Measurements from ENCODE around the gene LEF1. TPM values are rescaled to one million over a fixed set of nuclear protein-coding genes. Genes with fewer than 3 reads are reported as not detected.

The LEF1 gene
- total RNA-seq, 1 experiment from 2014 or later, result 0.28 TPM

- Histone ChIP-seq H3K4me3 (ENCODE audit: insufficient read depth, low read depth, low read length) (no peak overlapping the region), H3K27me3 (ENCODE audit: control insufficient read depth, insufficient read depth, low read length) (no peaks in the 10 kb centered on the region; the same call in 1 of the 2 replicates), H3K36me3 (replicated peaks; ENCODE audit: control insufficient read depth, insufficient read depth, low read length) (no peaks in the 10 kb centered on the region)
- no peak for DNase-seq
Observed at GRCh38 chr4:108148316-108148715, 20.4 kb downstream of the LEF1 start.

- DNase-seq, result peak; percentile 39
- Histone ChIP-seq H3K27me3 (ENCODE audit: control insufficient read depth, insufficient read depth, low read length) (no peaks in the 10 kb centered on the region; the same call in 1 of the 2 replicates), H3K4me3 (ENCODE audit: insufficient read depth, low read depth, low read length) (no peak overlapping the region), H3K36me3 (replicated peaks; ENCODE audit: control insufficient read depth, insufficient read depth, low read length) (no peaks in the 10 kb centered on the region)
Observed at GRCh38 chr4:108146819-108147218, 21.9 kb downstream of the LEF1 start.

GRCh38 chr4:108146336-108146735 lies 22.4 kb downstream of the LEF1 start:
- Histone ChIP-seq H3K36me3 (replicated peaks; ENCODE audit: control insufficient read depth, insufficient read depth, low read length) (no peaks in the 10 kb centered on the region), H3K4me3 (ENCODE audit: insufficient read depth, low read depth, low read length) (no peak overlapping the region), H3K27me3 (ENCODE audit: control insufficient read depth, insufficient read depth, low read length) (no peaks in the 10 kb centered on the region; the same call in 1 of the 2 replicates)
- no peak for DNase-seq

GRCh38 chr4:108144451-108144850 lies 24.3 kb downstream of the LEF1 start:
- Histone ChIP-seq H3K4me3 (ENCODE audit: insufficient read depth, low read depth, low read length) (no peak overlapping the region), H3K27me3 (ENCODE audit: control insufficient read depth, insufficient read depth, low read length) (no peaks in the 10 kb centered on the region; the same call in 1 of the 2 replicates), H3K36me3 (replicated peaks; ENCODE audit: control insufficient read depth, insufficient read depth, low read length) (no peaks in the 10 kb centered on the region)
- DNase-seq, result no peak

GRCh38 chr4:108143515-108143914 lies 25.2 kb downstream of the LEF1 start:
- Histone ChIP-seq H3K27me3 (ENCODE audit: control insufficient read depth, insufficient read depth, low read length) (no peaks in the 10 kb centered on the region; the same call in 1 of the 2 replicates), H3K4me3 (ENCODE audit: insufficient read depth, low read depth, low read length) (no peak overlapping the region), H3K36me3 (replicated peaks; ENCODE audit: control insufficient read depth, insufficient read depth, low read length) (no peaks in the 10 kb centered on the region)
- DNase-seq, result peak; percentile 23

GRCh38 chr4:108142870-108143269 lies 25.9 kb downstream of the LEF1 start:
- no peaks in the 10 kb centered on the region for H3K27me3 ChIP-seq (ENCODE audit: control insufficient read depth, insufficient read depth, low read length)
- no peak overlapping the region for H3K4me3 ChIP-seq (ENCODE audit: insufficient read depth, low read depth, low read length)
- H3K36me3 ChIP-seq (replicated peaks; ENCODE audit: control insufficient read depth, insufficient read depth, low read length), result no peaks in the 10 kb centered on the region
- DNase-seq, result no peak

- DNase-seq, result no peak
- no peaks in the 10 kb centered on the region for H3K36me3 ChIP-seq (replicated peaks; ENCODE audit: control insufficient read depth, insufficient read depth, low read length)
- no peaks in the 10 kb centered on the region for H3K27me3 ChIP-seq (ENCODE audit: control insufficient read depth, insufficient read depth, low read length)
- no peak overlapping the region for H3K4me3 ChIP-seq (ENCODE audit: insufficient read depth, low read depth, low read length)
Observed at GRCh38 chr4:108141213-108141950, 27.4 kb downstream of the LEF1 start.

- Histone ChIP-seq H3K4me3 (ENCODE audit: insufficient read depth, low read depth, low read length) (no peak overlapping the region), H3K36me3 (replicated peaks; ENCODE audit: control insufficient read depth, insufficient read depth, low read length) (no peaks in the 10 kb centered on the region), H3K27me3 (ENCODE audit: control insufficient read depth, insufficient read depth, low read length) (no peaks in the 10 kb centered on the region)
- no peak for DNase-seq
Observed at GRCh38 chr4:108140328-108140727, 28.4 kb downstream of the LEF1 start.

- DNase-seq, result no peak
- H3K36me3 ChIP-seq (replicated peaks; ENCODE audit: control insufficient read depth, insufficient read depth, low read length), result no peaks in the 10 kb centered on the region
- no peaks in the 10 kb centered on the region for H3K27me3 ChIP-seq (ENCODE audit: control insufficient read depth, insufficient read depth, low read length)
- no peak overlapping the region for H3K4me3 ChIP-seq (ENCODE audit: insufficient read depth, low read depth, low read length)
Observed at GRCh38 chr4:108139089-108139488, 29.6 kb downstream of the LEF1 start.

GRCh38 chr4:108135549-108136209 lies 33.1 kb downstream of the LEF1 start:
- Histone ChIP-seq H3K36me3 (replicated peaks; ENCODE audit: control insufficient read depth, insufficient read depth, low read length) (no peaks in the 10 kb centered on the region), H3K27me3 (ENCODE audit: control insufficient read depth, insufficient read depth, low read length) (no peaks in the 10 kb centered on the region), H3K4me3 (ENCODE audit: insufficient read depth, low read depth, low read length) (no peak overlapping the region)
- DNase-seq, result peak; percentile 62

GRCh38 chr4:108130955-108131354 lies 37.8 kb downstream of the LEF1 start:
- no peak for DNase-seq
- no peaks in the 10 kb centered on the region for H3K27me3 ChIP-seq (ENCODE audit: control insufficient read depth, insufficient read depth, low read length)
- no peak overlapping the region for H3K4me3 ChIP-seq (ENCODE audit: insufficient read depth, low read depth, low read length)
- H3K36me3 ChIP-seq (replicated peaks; ENCODE audit: control insufficient read depth, insufficient read depth, low read length), result no peaks in the 10 kb centered on the region

- Histone ChIP-seq H3K4me3 (ENCODE audit: insufficient read depth, low read depth, low read length) (no peak overlapping the region), H3K27me3 (ENCODE audit: control insufficient read depth, insufficient read depth, low read length) (no peaks in the 10 kb centered on the region), H3K36me3 (replicated peaks; ENCODE audit: control insufficient read depth, insufficient read depth, low read length) (no peaks in the 10 kb centered on the region)
- no peak for DNase-seq
Observed at GRCh38 chr4:108129196-108129595, 39.5 kb downstream of the LEF1 start.

GRCh38 chr4:108126806-108127205 lies 41.9 kb downstream of the LEF1 start:
- no peak for DNase-seq
- Histone ChIP-seq H3K4me3 (ENCODE audit: insufficient read depth, low read depth, low read length) (no peak overlapping the region), H3K27me3 (ENCODE audit: control insufficient read depth, insufficient read depth, low read length) (no peaks in the 10 kb centered on the region), H3K36me3 (replicated peaks; ENCODE audit: control insufficient read depth, insufficient read depth, low read length) (no peaks in the 10 kb centered on the region)

- Histone ChIP-seq H3K27me3 (ENCODE audit: control insufficient read depth, insufficient read depth, low read length) (no peaks in the 10 kb centered on the region), H3K4me3 (ENCODE audit: insufficient read depth, low read depth, low read length) (no peak overlapping the region), H3K36me3 (replicated peaks; ENCODE audit: control insufficient read depth, insufficient read depth, low read length) (no peaks in the 10 kb centered on the region)
- no peak for DNase-seq
Observed at GRCh38 chr4:108120789-108121188, 47.9 kb downstream of the LEF1 start.

GRCh38 chr4:108119199-108119800 lies 49.4 kb downstream of the LEF1 start:
- H3K36me3 ChIP-seq (replicated peaks; ENCODE audit: control insufficient read depth, insufficient read depth, low read length), result no peaks in the 10 kb centered on the region
- H3K4me3 ChIP-seq (ENCODE audit: insufficient read depth, low read depth, low read length), result no peak overlapping the region
- no peak for DNase-seq
- H3K27me3 ChIP-seq (ENCODE audit: control insufficient read depth, insufficient read depth, low read length), result no peaks in the 10 kb centered on the region
